ENCODE results near the gene QKI. TPM values are rescaled to one million over a fixed set of nuclear protein-coding genes. Genes with fewer than 3 reads are reported as not detected.
"Not testable (repeated sequence)": the region's sequence is repeated elsewhere in the genome, so short reads cannot be mapped to it uniquely, and the experiment has no call there.

QKI gene
- total and polyA plus RNA-seq, 9 donors = 110 to 256 (median 229) TPM

GRCh38 chr6:163419413-163420288 is 5.1 kb downstream of the QKI start:
- DNase-seq = peak; percentile 84
- Histone ChIP-seq H3K4me3 (ENCODE audit: low read length) (peak overlapping the region; percentile 94), H3K36me3 (ENCODE audit: control insufficient read depth, insufficient read depth, low read length) (peaks cover 6% of the 10 kb centered on the region), H3K27ac (ENCODE audit: low read length) (peak overlapping the region; percentile 91), H3K9me3 (replicated peaks; ENCODE audit: control insufficient read depth, low read depth, low read length) (no peaks in the 10 kb centered on the region), H3K4me1 (ENCODE audit: control insufficient read depth, insufficient read depth, low read length) (peaks cover 7% of the 10 kb centered on the region), H3K27me3 (ENCODE audit: control insufficient read depth, insufficient read depth, low read length) (no peaks in the 10 kb centered on the region)
- 0% methylated on average over 1 of the region's 6 CpGs for WGBS (ENCODE audit: insufficient coverage)

DNA sequence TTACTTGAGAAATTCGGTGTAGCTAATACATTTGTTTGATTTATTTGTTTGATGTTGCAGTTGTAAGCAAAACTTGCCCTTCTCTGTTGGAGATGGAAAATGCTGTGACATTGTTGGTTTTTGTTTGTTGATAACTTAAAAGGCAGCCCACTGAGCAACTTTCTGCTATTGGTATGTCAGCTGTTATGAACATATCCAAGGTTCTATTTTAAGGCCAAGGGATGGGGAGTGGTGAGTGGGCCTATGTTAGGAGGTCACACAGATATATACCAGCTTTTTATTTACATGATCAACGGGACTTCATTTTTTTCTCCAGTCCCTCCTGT is 5.7 kb downstream of the QKI start:
- peak; percentile 73 for DNase-seq
- no CpG with 5 or more reads among the region's 2 CpGs for WGBS (ENCODE audit: insufficient coverage)
- Histone ChIP-seq H3K27ac (ENCODE audit: low read length) (peak overlapping the region; percentile 91), H3K4me3 (ENCODE audit: low read length) (no peak overlapping the region), H3K27me3 (ENCODE audit: control insufficient read depth, insufficient read depth, low read length) (no peaks in the 10 kb centered on the region), H3K36me3 (ENCODE audit: control insufficient read depth, insufficient read depth, low read length) (peaks cover 6% of the 10 kb centered on the region), H3K9me3 (replicated peaks; ENCODE audit: control insufficient read depth, low read depth, low read length) (no peaks in the 10 kb centered on the region), H3K4me1 (ENCODE audit: control insufficient read depth, insufficient read depth, low read length) (peaks cover 7% of the 10 kb centered on the region)

DNA sequence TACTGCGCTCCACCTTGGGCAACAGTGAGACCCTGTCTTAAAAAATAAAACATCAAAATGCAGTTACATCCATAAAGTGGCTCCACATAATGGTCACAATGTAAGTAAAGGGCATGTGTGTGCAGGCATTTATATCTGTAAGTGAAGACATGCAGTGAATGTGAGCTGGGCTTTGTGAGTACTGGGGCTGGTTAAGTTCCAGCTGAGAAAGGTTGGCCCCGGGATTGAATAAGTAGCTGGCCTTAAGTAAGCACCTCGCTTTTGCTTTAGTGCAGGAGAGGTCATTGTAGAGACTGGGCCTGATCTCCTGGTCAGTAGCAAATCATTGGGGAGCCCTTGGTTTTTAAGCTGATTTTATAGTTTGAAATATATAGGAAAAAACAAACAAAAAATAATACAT is 8.0 kb downstream of the QKI start:
- H3K4me3 ChIP-seq (ENCODE audit: low read length) = no peak overlapping the region
- H3K4me1 ChIP-seq (ENCODE audit: control insufficient read depth, insufficient read depth, low read length) = peaks cover 9% of the 10 kb centered on the region
- WGBS (ENCODE audit: insufficient coverage) = no CpG with 5 or more reads among the region's 3 CpGs
- H3K36me3 ChIP-seq (ENCODE audit: control insufficient read depth, insufficient read depth, low read length) = peaks cover 6% of the 10 kb centered on the region
- DNase-seq = no peak
- H3K27ac ChIP-seq (ENCODE audit: low read length) = no peak overlapping the region
- H3K27me3 ChIP-seq (ENCODE audit: control insufficient read depth, insufficient read depth, low read length) = no peaks in the 10 kb centered on the region
- H3K9me3 ChIP-seq (replicated peaks; ENCODE audit: control insufficient read depth, low read depth, low read length) = no peaks in the 10 kb centered on the region

DNA sequence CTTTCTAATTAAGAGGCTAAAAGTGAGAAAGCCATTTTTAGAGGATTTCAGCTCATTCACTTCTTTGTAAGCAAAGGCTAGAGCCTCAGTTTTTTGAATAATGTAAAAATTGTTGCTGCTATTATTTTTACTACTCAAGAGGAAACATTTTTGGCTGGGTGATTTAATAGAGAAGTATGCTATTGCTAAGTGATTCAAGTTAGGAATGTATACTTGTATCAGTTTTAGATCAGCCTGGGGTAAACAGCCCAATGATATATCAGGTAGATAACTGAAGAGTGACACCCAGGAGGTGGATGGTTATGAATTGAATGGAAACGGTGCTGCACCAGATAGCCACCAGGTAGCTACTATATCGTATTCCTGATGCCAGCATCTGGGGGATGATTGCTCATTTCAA is 9.2 kb downstream of the QKI start:
- Histone ChIP-seq H3K27me3 (ENCODE audit: control insufficient read depth, insufficient read depth, low read length) (no peaks in the 10 kb centered on the region), H3K9me3 (replicated peaks; ENCODE audit: control insufficient read depth, low read depth, low read length) (no peaks in the 10 kb centered on the region), H3K4me3 (ENCODE audit: low read length) (no peak overlapping the region), H3K36me3 (ENCODE audit: control insufficient read depth, insufficient read depth, low read length) (peaks cover 6% of the 10 kb centered on the region), H3K27ac (ENCODE audit: low read length) (no peak overlapping the region), H3K4me1 (ENCODE audit: control insufficient read depth, insufficient read depth, low read length) (peaks cover 9% of the 10 kb centered on the region)
- no CpG with 5 or more reads among the region's 2 CpGs for WGBS (ENCODE audit: insufficient coverage)
- no peak for DNase-seq

DNA sequence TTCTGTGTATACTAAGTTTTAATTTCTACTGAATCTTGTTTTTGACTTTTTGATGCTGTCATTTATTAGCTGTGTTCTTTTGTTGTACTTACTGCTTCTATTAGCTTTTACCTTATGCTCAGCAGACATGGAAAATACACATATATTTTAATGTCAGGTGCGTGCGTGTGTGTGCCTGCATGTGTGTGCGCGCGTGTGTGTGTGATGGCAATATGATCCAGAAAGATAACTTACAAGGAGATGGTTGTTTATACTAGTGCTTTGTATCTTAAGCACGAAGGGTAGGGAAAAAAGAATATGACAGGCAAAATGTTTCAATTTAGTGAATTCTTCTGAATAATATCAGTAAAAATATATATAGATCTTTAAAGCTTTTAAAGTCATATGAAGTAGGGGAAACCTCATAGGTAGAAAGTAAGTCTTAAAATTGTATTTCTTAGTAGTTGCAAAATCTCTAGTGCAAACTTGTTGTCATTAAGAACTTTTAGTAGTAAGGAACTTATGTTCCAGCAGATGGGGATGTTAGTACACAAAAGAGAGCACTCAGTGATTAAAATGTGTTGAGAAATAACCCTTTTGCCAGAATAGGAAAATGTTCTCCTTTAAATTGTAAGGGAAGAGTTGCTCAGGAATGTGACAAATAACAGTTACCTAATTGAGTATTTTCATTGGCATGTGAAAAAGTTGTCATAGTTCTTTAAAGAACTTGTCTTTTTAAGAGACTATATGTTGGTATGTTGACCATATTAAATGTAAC is 13.2 kb downstream of the QKI start:
- WGBS (ENCODE audit: insufficient coverage) = no CpG with 5 or more reads among the region's 6 CpGs
- Histone ChIP-seq H3K27me3 (ENCODE audit: control insufficient read depth, insufficient read depth, low read length) (no peaks in the 10 kb centered on the region), H3K4me1 (ENCODE audit: control insufficient read depth, insufficient read depth, low read length) (peaks cover 5% of the 10 kb centered on the region), H3K27ac (ENCODE audit: low read length) (no peak overlapping the region), H3K4me3 (ENCODE audit: low read length) (no peak overlapping the region), H3K9me3 (replicated peaks; ENCODE audit: control insufficient read depth, low read depth, low read length) (no peaks in the 10 kb centered on the region), H3K36me3 (ENCODE audit: control insufficient read depth, insufficient read depth, low read length) (peaks cover 2% of the 10 kb centered on the region)
- DNase-seq = peak; percentile 83

DNA sequence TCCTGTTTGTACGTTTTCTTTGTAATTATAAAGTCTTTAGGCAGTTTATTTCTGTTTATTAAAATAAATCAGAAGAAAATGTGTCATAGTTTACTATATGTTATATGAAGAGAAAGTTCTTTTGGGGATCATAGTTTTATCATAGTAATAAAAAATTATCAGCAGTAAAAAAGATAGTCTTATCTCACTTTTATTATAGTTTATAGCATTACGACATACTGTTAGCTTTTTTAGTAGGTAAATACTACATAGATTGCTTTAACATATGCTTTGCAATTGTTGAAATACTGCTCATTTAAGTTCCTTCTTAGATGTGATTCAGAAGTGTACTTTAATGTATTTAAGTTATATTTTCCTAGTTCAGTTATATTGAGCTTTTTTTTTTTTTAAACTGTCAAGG is 13.9 kb downstream of the QKI start:
- Histone ChIP-seq H3K4me1 (ENCODE audit: control insufficient read depth, insufficient read depth, low read length) (peaks cover 4% of the 10 kb centered on the region), H3K4me3 (ENCODE audit: low read length) (no peak overlapping the region)
- no CpG with 5 or more reads among the region's 2 CpGs for whole genome bisulfite sequencing (ENCODE audit: insufficient coverage)

DNA sequence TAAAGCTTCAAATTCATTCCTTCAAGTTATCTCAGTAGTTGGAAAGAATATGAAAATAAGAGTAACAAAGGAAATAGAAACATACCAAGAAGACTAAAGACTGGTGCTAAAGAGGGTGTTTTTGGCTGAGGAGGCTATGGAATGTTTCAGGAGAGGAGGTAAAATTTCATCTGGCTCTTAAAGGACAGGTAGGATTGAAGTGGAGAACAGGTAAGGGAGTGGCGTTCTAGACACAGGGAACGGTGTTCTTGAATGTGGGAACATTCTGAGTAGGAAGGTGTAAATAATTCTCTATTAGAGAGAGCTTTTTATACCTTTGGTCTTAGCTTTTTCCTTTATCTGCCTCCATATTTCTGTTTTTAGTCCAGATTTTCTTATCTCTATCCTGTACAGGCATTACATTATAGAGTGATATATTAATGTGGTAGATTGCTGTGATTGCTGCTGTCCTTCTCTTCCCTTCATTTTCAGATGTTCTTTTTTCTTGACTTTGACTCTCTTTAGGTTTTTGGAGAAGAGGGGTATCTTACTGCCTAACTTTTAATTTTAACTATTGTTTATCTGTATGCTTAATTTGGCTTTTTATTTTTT is 15.4 kb downstream of the QKI start:
- no peaks in the 10 kb centered on the region for H3K36me3 ChIP-seq (ENCODE audit: control insufficient read depth, insufficient read depth, low read length)
- H3K27ac ChIP-seq (ENCODE audit: low read length) = no peak overlapping the region
- no peaks in the 10 kb centered on the region for H3K9me3 ChIP-seq (replicated peaks; ENCODE audit: control insufficient read depth, low read depth, low read length)
- whole genome bisulfite sequencing (ENCODE audit: insufficient coverage) = 100% methylated on average over 2 of the region's 2 CpGs
- no peak for DNase-seq
- H3K27me3 ChIP-seq (ENCODE audit: control insufficient read depth, insufficient read depth, low read length) = no peaks in the 10 kb centered on the region
- no peak overlapping the region for H3K4me3 ChIP-seq (ENCODE audit: low read length)
- peaks cover 4% of the 10 kb centered on the region for H3K4me1 ChIP-seq (ENCODE audit: control insufficient read depth, insufficient read depth, low read length)

More for the DNA sequence above, 13.9 kb downstream of the QKI start:
- H3K9me3 ChIP-seq (replicated peaks; ENCODE audit: control insufficient read depth, low read depth, low read length) = no peaks in the 10 kb centered on the region
- H3K27me3 ChIP-seq (ENCODE audit: control insufficient read depth, insufficient read depth, low read length) = no peaks in the 10 kb centered on the region
- no peak overlapping the region for H3K27ac ChIP-seq (ENCODE audit: low read length)
- no peak for DNase-seq
- peaks cover 2% of the 10 kb centered on the region for H3K36me3 ChIP-seq (ENCODE audit: control insufficient read depth, insufficient read depth, low read length)

DNA sequence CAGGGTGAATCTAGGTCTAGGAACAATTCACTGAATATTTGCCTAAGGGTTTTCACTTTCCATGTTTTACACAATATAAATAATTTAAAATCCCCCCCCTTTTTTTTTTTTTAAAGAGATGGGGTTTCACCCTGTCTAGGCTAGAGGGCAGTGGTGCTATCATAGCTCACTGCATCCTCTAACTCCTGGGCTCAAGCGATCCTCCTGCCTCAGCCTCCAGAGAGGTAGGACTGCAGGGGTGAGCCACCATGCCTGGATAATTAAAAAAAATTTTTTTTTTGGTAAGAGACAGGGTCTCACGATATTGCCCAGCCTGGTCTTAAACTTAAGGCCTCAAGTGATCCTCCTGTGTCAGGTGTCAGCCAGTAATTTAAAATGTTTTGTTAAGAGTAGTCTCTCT is 17.8 kb downstream of the QKI start:
- no peaks in the 10 kb centered on the region for H3K27me3 ChIP-seq (ENCODE audit: control insufficient read depth, insufficient read depth, low read length)
- no peak for DNase-seq
- no peaks in the 10 kb centered on the region for H3K9me3 ChIP-seq (replicated peaks; ENCODE audit: control insufficient read depth, low read depth, low read length)
- H3K4me1 ChIP-seq (ENCODE audit: control insufficient read depth, insufficient read depth, low read length) = peaks cover 2% of the 10 kb centered on the region
- H3K36me3 ChIP-seq (ENCODE audit: control insufficient read depth, insufficient read depth, low read length) = no peaks in the 10 kb centered on the region
- no peak overlapping the region for H3K4me3 ChIP-seq (ENCODE audit: low read length)
- no peak overlapping the region for H3K27ac ChIP-seq (ENCODE audit: low read length)
- 80% methylated on average over 1 of the region's 2 CpGs for WGBS (ENCODE audit: insufficient coverage)

DNA sequence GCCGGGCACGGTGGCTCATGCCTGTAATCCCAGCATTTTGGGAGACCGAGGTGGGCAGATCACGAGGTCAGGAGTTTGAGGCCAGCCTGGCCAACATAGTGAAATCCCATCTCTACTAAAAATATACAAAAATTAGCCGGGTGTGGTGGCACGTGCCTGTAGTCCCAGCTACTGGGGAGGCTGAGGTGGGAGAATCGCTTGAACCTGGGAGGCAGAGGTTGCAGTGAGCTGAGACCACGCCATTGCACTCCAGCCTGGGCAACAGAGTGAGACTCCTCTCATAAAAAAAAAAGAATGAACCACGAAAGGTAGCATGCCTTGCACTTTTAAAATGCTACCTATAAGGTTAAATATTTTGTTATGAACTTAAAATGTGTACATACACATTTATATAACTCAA is 19.0 kb downstream of the QKI start:
- H3K4me3 ChIP-seq (ENCODE audit: low read length); H3K36me3 ChIP-seq (ENCODE audit: control insufficient read depth, insufficient read depth, low read length); DNase-seq; H3K27me3 ChIP-seq (ENCODE audit: control insufficient read depth, insufficient read depth, low read length); H3K9me3 ChIP-seq (replicated peaks; ENCODE audit: control insufficient read depth, low read depth, low read length); H3K27ac ChIP-seq (ENCODE audit: low read length); H3K4me1 ChIP-seq (ENCODE audit: control insufficient read depth, insufficient read depth, low read length): not testable (repeated sequence)
- WGBS (ENCODE audit: insufficient coverage) = no CpG with 5 or more reads among the region's 9 CpGs

DNA sequence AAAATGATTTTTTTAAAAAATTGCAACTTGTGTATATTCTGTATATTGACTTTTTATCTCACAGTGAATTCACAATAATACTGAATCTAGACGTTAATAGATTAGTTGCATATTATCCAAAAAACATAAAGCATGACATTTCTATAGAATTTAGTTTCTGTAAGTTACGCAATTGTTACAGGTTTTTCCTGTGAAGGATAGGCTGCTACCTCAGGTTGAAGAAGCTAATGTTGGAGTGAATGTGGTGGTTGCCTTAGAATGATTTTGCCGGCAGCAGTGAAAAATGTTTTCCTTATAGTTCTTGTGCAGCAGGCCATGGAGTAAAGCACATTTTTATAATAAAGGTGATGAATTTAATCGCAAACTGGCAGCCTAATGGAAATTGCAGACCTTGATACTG is 20.5 kb downstream of the QKI start:
- Histone ChIP-seq H3K27ac (ENCODE audit: low read length) (no peak overlapping the region), H3K9me3 (replicated peaks; ENCODE audit: control insufficient read depth, low read depth, low read length) (no peaks in the 10 kb centered on the region), H3K4me3 (ENCODE audit: low read length) (no peak overlapping the region), H3K4me1 (ENCODE audit: control insufficient read depth, insufficient read depth, low read length) (no peaks in the 10 kb centered on the region), H3K27me3 (ENCODE audit: control insufficient read depth, insufficient read depth, low read length) (no peaks in the 10 kb centered on the region), H3K36me3 (ENCODE audit: control insufficient read depth, insufficient read depth, low read length) (no peaks in the 10 kb centered on the region)
- no peak for DNase-seq
- WGBS (ENCODE audit: insufficient coverage) = no CpG with 5 or more reads among the region's 4 CpGs

Data from muscle of leg (tissue), 11 donors.